H1 (cell line): ENCODE results near the gene SMIM20. TPM values are rescaled to one million over a fixed set of nuclear protein-coding genes. Genes with fewer than 3 reads are reported as not detected.

Experiments used
- CTCF ChIA-PET: fragments of 300-600 bp; sonication (Branson Sonifier 250); formaldehyde crosslinking; loops from one replicate; lab custom pipeline; 2021; ENCODE audit not compliant: partially characterized antibody; lab: Charles Lee
- POLR2A ChIA-PET: fragments of 300-600 bp; sonication (Branson Sonifier 250); formaldehyde crosslinking; loops from one replicate; lab custom pipeline; 2021; ENCODE audit warnings: inconsistent platforms; ENCODE audit not compliant: partially characterized antibody; lab: Charles Lee
- DNase-seq, 2 experiments: peaks; one replicate each; pipeline versions ENCODE4 v3.0.0 to v3.0.0-alpha.2; 2010 to 2022; ENCODE audit warnings: low spot score in 2 of 2, low read depth in 1 of 2, mixed read lengths in 1 of 2
- FAIRE-seq: peaks from 2 replicates; lab custom pipeline; 2011; peaks lifted over from hg19 to GRCh38; lab: Jason Lieb, UNC
- H2AFZ ChIP-seq: 2 replicates; pipeline ENCODE4 v1.8.1; 2012; ENCODE audit warnings: low read length, inconsistent platforms
- H2AK5ac ChIP-seq: 2 replicates; pipeline ENCODE4 v1.6.1; 2013; ENCODE audit warnings: low read depth, low read length
- H2BK120ac ChIP-seq: replicated peaks from 2 replicates; pipeline ENCODE3; 2013; ENCODE audit warnings: low read depth, low read length, inconsistent platforms
- H2BK12ac ChIP-seq: 2 replicates; pipeline ENCODE4 v1.6.1; 2013; ENCODE audit warnings: low read depth, low read length
- H2BK15ac ChIP-seq: 2 replicates; pipeline ENCODE4 v1.6.1; 2013; ENCODE audit warnings: low read length
- H2BK20ac ChIP-seq: 2 replicates; pipeline ENCODE4 v1.6.1; 2013; ENCODE audit warnings: low read length
- H2BK5ac ChIP-seq: 2 replicates; pipeline ENCODE4 v1.6.1; 2013; ENCODE audit warnings: low read depth, low read length
- H3K14ac ChIP-seq: 2 replicates; pipeline ENCODE4 v1.6.1; 2013; ENCODE audit warnings: inconsistent platforms; ENCODE audit not compliant: insufficient read length
- H3K18ac ChIP-seq: 2 replicates; pipeline ENCODE4 v1.6.1; 2013; ENCODE audit warnings: low read length; ENCODE audit errors: extremely low read depth
- H3K23ac ChIP-seq: 2 replicates; pipeline ENCODE4 v1.6.1; 2013; ENCODE audit warnings: inconsistent platforms; ENCODE audit not compliant: insufficient read length
- H3K23me2 ChIP-seq: 2 replicates; pipeline ENCODE4 v1.6.1; 2013; ENCODE audit warnings: low read depth, low read length
- H3K27ac ChIP-seq: 2 replicates; pipeline ENCODE4 v1.6.1; 2011; ENCODE audit warnings: low read depth, low read length, inconsistent platforms
- H3K27me3 ChIP-seq, 4 experiments: replicated peaks in 1 of 4; 1 replicate in 1 of 4; 2 replicates in 3 of 4; pipeline versions ENCODE4 v1.6.1 to v1.8.1; 2011 to 2013; ENCODE audit warnings: low read length in 3 of 4, mild to moderate bottlenecking in 3 of 4, inconsistent platforms in 2 of 4, mixed read lengths in 2 of 4, moderate library complexity in 1 of 4; ENCODE audit not compliant: control insufficient read depth in 3 of 4, insufficient read depth in 3 of 4; ENCODE audit errors: extremely low read depth in 1 of 4
- H3K36me3 ChIP-seq, 4 experiments: 2 replicates each; pipeline versions ENCODE4 v1.6.1 to v1.8.1; 2011 to 2013; ENCODE audit warnings: mild to moderate bottlenecking in 4 of 4, low read length in 3 of 4, moderate library complexity in 2 of 4, control low read depth in 1 of 4, inconsistent platforms in 1 of 4; ENCODE audit not compliant: insufficient read depth in 4 of 4, control insufficient read depth in 2 of 4
- H3K4ac ChIP-seq: replicated peaks from 2 replicates; pipeline ENCODE3; 2013; ENCODE audit warnings: low read length, low read depth, mixed read lengths, inconsistent platforms; ENCODE audit not compliant: insufficient read length
- H3K4me1 ChIP-seq, 4 experiments: replicated peaks in 1 of 4; 1 replicate in 1 of 4; 2 replicates in 3 of 4; pipeline versions ENCODE4 v1.6.1 to v1.8.1; 2011 to 2013; ENCODE audit warnings: low read length in 3 of 4, inconsistent platforms in 2 of 4, mixed read lengths in 1 of 4; ENCODE audit not compliant: insufficient read depth in 4 of 4, control insufficient read depth in 3 of 4
- H3K4me2 ChIP-seq, 2 experiments: 2 replicates each; pipeline versions ENCODE4 v1.6.1 to v1.8.1; 2011 to 2013; ENCODE audit warnings: low read depth in 2 of 2, low read length in 2 of 2, control low read depth in 1 of 2, inconsistent platforms in 1 of 2, mild to moderate bottlenecking in 1 of 2; ENCODE audit not compliant: insufficient read depth in 1 of 2
- H3K4me3 ChIP-seq, 4 experiments: fragments of 200-600, 300-600 bp in 1 of 4; sonication (generic), shearing (Covaris generic), sonication (Bioruptor Twin) in 1 of 4; 2 replicates each; pipeline versions ENCODE4 v1.5.1 to v1.8.1; 2011 to 2016; ENCODE audit warnings: low read length in 4 of 4, low read depth in 3 of 4, control low read depth in 2 of 4, inconsistent platforms in 2 of 4, mild to moderate bottlenecking in 2 of 4, mixed read lengths in 1 of 4, moderate library complexity in 1 of 4; ENCODE audit not compliant: insufficient read depth in 2 of 4; ENCODE audit errors: extremely low read depth in 1 of 4
- H3K56ac ChIP-seq: replicated peaks from 2 replicates; pipeline ENCODE3; 2013; ENCODE audit warnings: low read depth, mild to moderate bottlenecking, mixed read lengths, low read length, inconsistent platforms; ENCODE audit not compliant: insufficient read length
- H3K79me1 ChIP-seq: 2 replicates; pipeline ENCODE4 v1.6.1; 2013; ENCODE audit warnings: low read depth, low read length, control low read depth
- H3K79me2 ChIP-seq, 2 experiments: 2 replicates each; pipeline versions ENCODE4 v1.6.1 to v1.8.1; 2012 to 2013; ENCODE audit warnings: low read length in 2 of 2, mild to moderate bottlenecking in 2 of 2, inconsistent platforms in 1 of 2; ENCODE audit not compliant: insufficient read depth in 2 of 2, control insufficient read depth in 1 of 2
- H3K9ac ChIP-seq, 4 experiments: replicated peaks in 1 of 4; 1 replicate in 1 of 4; 2 replicates in 3 of 4; pipeline versions ENCODE4 v1.6.1 to v1.8.1; 2011 to 2013; ENCODE audit warnings: low read depth in 3 of 4, low read length in 3 of 4, control low read depth in 2 of 4, mild to moderate bottlenecking in 2 of 4, moderate library complexity in 2 of 4, inconsistent platforms in 1 of 4; ENCODE audit errors: extremely low read depth in 1 of 4
- H3K9me3 ChIP-seq, 2 experiments: 2 replicates each; pipeline versions ENCODE4 v1.6.1 to v1.8.1; 2012 to 2013; ENCODE audit warnings: mild to moderate bottlenecking in 2 of 2, moderate library complexity in 2 of 2, control low read depth in 1 of 2, inconsistent platforms in 1 of 2, low read depth in 1 of 2, low read length in 1 of 2, mixed read lengths in 1 of 2; ENCODE audit not compliant: insufficient read depth in 2 of 2
- H4K20me1 ChIP-seq, 2 experiments: replicated peaks in 1 of 2; 2 replicates each; pipeline versions ENCODE3 to v1.8.1; 2011 to 2013; ENCODE audit warnings: inconsistent platforms in 2 of 2, low read length in 2 of 2, mild to moderate bottlenecking in 1 of 2; ENCODE audit not compliant: insufficient read depth in 2 of 2, control insufficient read depth in 1 of 2
- H4K5ac ChIP-seq: 2 replicates; pipeline ENCODE4 v1.6.1; 2013; ENCODE audit warnings: low read length, low read depth, mixed read lengths, inconsistent platforms; ENCODE audit not compliant: insufficient read length
- H4K8ac ChIP-seq: 2 replicates; pipeline ENCODE4 v1.8.0; 2013; ENCODE audit warnings: mild to moderate bottlenecking, moderate library complexity, low read length, inconsistent platforms; ENCODE audit not compliant: insufficient read depth; ENCODE audit errors: extremely low read depth
- H4K91ac ChIP-seq: replicated peaks from 2 replicates; pipeline ENCODE3; 2013; ENCODE audit warnings: low read length, mixed read lengths, inconsistent platforms; ENCODE audit not compliant: insufficient read length
- ASH2L ChIP-seq: fragments of 200-600, 300-600 bp; sonication (generic); IDR thresholded peaks from one replicate; pipeline ENCODE4 v1.7.1; 2017; ENCODE audit warnings: low read length
- EZH2 ChIP-seq: fragments of 200-600 bp; sonication (generic); IDR thresholded peaks from 2 replicates; pipeline ENCODE4 v1.7.1; 2012; ENCODE audit warnings: low read depth, mild to moderate bottlenecking, moderate library complexity, low read length, inconsistent platforms; ENCODE audit not compliant: severe bottlenecking
- WGBS, 2 experiments: shearing (Covaris generic) in 1 of 2; methylation state at CpG; one replicate each; pipeline versions ENCODE4 v1.1.6 to v1.1.7; 2013 to 2015; ENCODE audit warnings: low lambda C conversion rate in 2 of 2, mixed read lengths in 2 of 2, inconsistent platforms in 1 of 2, low coverage in 1 of 2, missing lambda C conversion rate in 1 of 2; ENCODE audit not compliant: insufficient replicate concordance in 2 of 2, insufficient coverage in 1 of 2, insufficient read length in 1 of 2; ENCODE audit errors: extremely low coverage in 1 of 2, missing lambda C conversion rate in 1 of 2; 5-methylcytosine and 5-hydroxymethylcytosine counted together
- polyA plus RNA-seq, 7 experiments: library from polyadenylated mRNA; depleted of rRNA in 3 of 7; stranded (reverse) in 5 of 7; unstranded in 2 of 7; fragments of >200 nt in 5 of 7; fragments of 200-250 nt in 2 of 7; gene quantifications; 1 replicate in 5 of 7; 2 replicates in 1 of 7; 4 replicates in 1 of 7; pipeline versions ENCODE4 v1.2.1 to v1.2.3, GENCODE V29; 2011 to 2013; ENCODE audit warnings: missing spikeins in 2 of 7, mixed read lengths in 2 of 7
- total RNA-seq: library from RNA; stranded (reverse); fragmentation: NEBNext Ultra II Directional; extraction: Animal tissue kit (Norgen Biotek cat#: 25700); gene quantifications from 2 replicates; pipeline ENCODE4 v1.2.1, GENCODE V29; 2021

SMIM20 gene
- total and polyA plus RNA-seq, 2 of the 8 experiments (the other 6 are each of a cell fraction or from before 2014, with no cell fraction given) = 21.9 to 36.9 TPM

GRCh38 chr4:25950461-25951389 is 36.7 kb downstream of the SMIM20 start:
- H3K18ac ChIP-seq = no peak overlapping the region; the same call in 1 of the 2 replicates
- H2BK5ac ChIP-seq = 0 out of 2 replicates have a peak overlapping the region, but pooled peaks have one; percentile 1
- H4K5ac ChIP-seq = no peak overlapping the region
- no peak for TF ChIP-seq EZH2
- no peak for TF ChIP-seq ASH2L
- 79% methylated on average over 10 of the region's 10 CpGs; no CpG with 5 or more reads in 1 of the 2 experiments for WGBS, 2 experiments
- H3K9me3 ChIP-seq = no peaks in the 10 kb centered on the region
- no peaks in the 10 kb centered on the region for H4K20me1 ChIP-seq
- no peak overlapping the region; a peak in 1 of 7 replicates for H3K9ac ChIP-seq
- no peak overlapping the region for H2AK5ac ChIP-seq
- peaks cover 0 to 2% (median 0%) of the 10 kb centered on the region in 4 experiments; a peak in 1 of 7 replicates for H3K27me3 ChIP-seq
- no peaks in the 10 kb centered on the region for H3K79me2 ChIP-seq
- H3K4me2 ChIP-seq = no peak overlapping the region
- H3K27ac ChIP-seq = no peak overlapping the region
- H3K23ac ChIP-seq = no peak overlapping the region
- ChIA-PET POLR2A (no interaction called here), CTCF (interaction anchor here (1.0 to 1.6 kb wide), 5 partner anchors 30 to 361 kb away, joined by 3 to 6 read pairs (median 3); no protein-coding TSS in a partner anchor)
- H2BK120ac ChIP-seq = no peak overlapping the region
- no peak overlapping the region for H3K56ac ChIP-seq
- H3K14ac ChIP-seq = no peak overlapping the region
- H2AFZ ChIP-seq = peak overlapping the region; percentile 57
- H2BK20ac ChIP-seq = 0 out of 2 replicates have a peak overlapping the region, but pooled peaks have one; percentile 2
- 0 out of 2 replicates have a peak overlapping the region, but pooled peaks have one; percentile 54 for H2BK15ac ChIP-seq
- H4K8ac ChIP-seq = no peak overlapping the region
- peak overlapping the region; percentile 75 for H4K91ac ChIP-seq
- FAIRE-seq (no peak), DNase-seq (no peak)
- no peaks in the 10 kb centered on the region for H3K23me2 ChIP-seq
- no peaks in the 10 kb centered on the region for H3K36me3 ChIP-seq
- no peaks in the 10 kb centered on the region for H3K79me1 ChIP-seq
- H3K4me1 ChIP-seq = peaks cover 3 to 17% (median 13%) of the 10 kb centered on the region in 4 experiments; a peak in 6 of 7 replicates
- no peak overlapping the region for H3K4ac ChIP-seq
- H3K4me3 ChIP-seq = no peak overlapping the region
- H2BK12ac ChIP-seq = no peak overlapping the region; the same call in 1 of the 2 replicates
